A549 (cell line): ENCODE results near the gene DCAF10. TPM values are rescaled to one million over a fixed set of nuclear protein-coding genes. Genes with fewer than 3 reads are reported as not detected.

Source experiments
- BCL3 ChIP-seq: fragments of >200 bp; sonication (Bioruptor Twin); formaldehyde crosslinking; IDR thresholded peaks from 3 replicates; pipeline ENCODE4 v1.6.1; 2016
- BHLHE40 ChIP-seq: IDR thresholded peaks from 2 replicates; pipeline ENCODE4 v1.6.1; 2012; ENCODE audit warnings: low read depth, low read length, inconsistent platforms
- CEBPB ChIP-seq, 2 experiments: fragments of >200 bp in 1 of 2; sonication (Bioruptor Twin) in 1 of 2; formaldehyde crosslinking in 1 of 2; IDR thresholded peaks; 2 replicates each; pipeline ENCODE4 v1.6.1; 2012 to 2016
- CTCF ChIP-seq: fragments of >200 bp; sonication (Bioruptor Twin); formaldehyde crosslinking; IDR thresholded peaks from 3 replicates; pipeline ENCODE4 v1.5.1; 2016
- E2F6 ChIP-seq: IDR thresholded peaks from 2 replicates; pipeline ENCODE4 v1.6.1; 2012; ENCODE audit warnings: low read depth, borderline replicate concordance
- EHMT2 ChIP-seq: fragments of 200-600 bp; sonication (generic); IDR thresholded peaks from 2 replicates; pipeline ENCODE4 v1.6.1; 2016; ENCODE audit warnings: antibody characterized with exemption, low read depth, mild to moderate bottlenecking, moderate library complexity
- FOSL2 ChIP-seq, 2 experiments: fragments of 450-650 bp in 1 of 2; fragments of >200 bp in 1 of 2; sonication (Bioruptor Twin) in 1 of 2; formaldehyde crosslinking; IDR thresholded peaks; 2 replicates each; pipeline versions ENCODE4 v1.5.0 to v1.6.1; 2016 to 2020; ENCODE audit warnings: mild to moderate bottlenecking in 1 of 2, moderate library complexity in 1 of 2
- GATA3 ChIP-seq: IDR thresholded peaks from 2 replicates; pipeline ENCODE4 v1.6.1; 2012; ENCODE audit warnings: borderline replicate concordance
- HMGXB4 ChIP-seq: fragments of 250-450 bp; sonication (Bioruptor Pico); IDR thresholded peaks from 2 replicates; pipeline ENCODE4 v1.5.0; 2021; ENCODE audit warnings: mild to moderate bottlenecking, moderate library complexity, borderline replicate concordance
- HOXA7 ChIP-seq: fragments of 250-450 bp; sonication (Bioruptor Pico); IDR thresholded peaks from 2 replicates; pipeline ENCODE4 v1.5.0; 2020; ENCODE audit warnings: mild to moderate bottlenecking, moderate library complexity
- HOXB13 ChIP-seq: fragments of 250-450 bp; sonication (Bioruptor Pico); IDR thresholded peaks from 2 replicates; pipeline ENCODE4 v1.5.0; 2020; ENCODE audit warnings: low read depth, mild to moderate bottlenecking, moderate library complexity
- KDM5A ChIP-seq: fragments of 200-600 bp; sonication (generic); IDR thresholded peaks from 2 replicates; pipeline ENCODE4 v1.6.1; 2016; ENCODE audit warnings: antibody characterized with exemption, mild to moderate bottlenecking
- MAX ChIP-seq: IDR thresholded peaks from 2 replicates; pipeline ENCODE4 v1.6.1; 2012
- MYC ChIP-seq: IDR thresholded peaks from 2 replicates; pipeline ENCODE4 v1.6.1; 2012; ENCODE audit warnings: mild to moderate bottlenecking, inconsistent platforms, low read length, improper control_type of control experiment, borderline replicate concordance
- PBX3 ChIP-seq: IDR thresholded peaks from 2 replicates; pipeline ENCODE4 v1.6.1; 2012
- POLR2A ChIP-seq: IDR thresholded peaks from 2 replicates; pipeline ENCODE4 v1.6.1; 2012; ENCODE audit warnings: mild to moderate bottlenecking, low read length
- POLR2AphosphoS2 ChIP-seq: conservative IDR thresholded peaks from 2 replicates; pipeline ENCODE4 v1.6.1; 2012; ENCODE audit warnings: low read length, improper control_type of control experiment, inconsistent platforms
- RAD21 ChIP-seq, 2 experiments: fragments of >200 bp in 1 of 2; sonication (Bioruptor Twin) in 1 of 2; formaldehyde crosslinking in 1 of 2; IDR thresholded peaks in 1 of 2; conservative IDR thresholded peaks in 1 of 2; 2 replicates in 1 of 2; 3 replicates in 1 of 2; pipeline ENCODE4 v1.6.1; 2012 to 2018; ENCODE audit warnings: inconsistent platforms in 1 of 2
- RARB ChIP-seq: fragments of 250-450 bp; sonication (Bioruptor Pico); IDR thresholded peaks from 2 replicates; pipeline ENCODE4 v1.8.0; 2021; ENCODE audit warnings: mild to moderate bottlenecking, moderate library complexity
- RFX5 ChIP-seq: fragments of 450-650 bp; IDR thresholded peaks from 2 replicates; pipeline ENCODE4 v1.7.1; 2014; ENCODE audit warnings: antibody characterized with exemption, mild to moderate bottlenecking, moderate library complexity
- RNF2 ChIP-seq: fragments of 200-600 bp; sonication (generic); IDR thresholded peaks from 2 replicates; pipeline ENCODE4 v1.6.1; 2016; ENCODE audit warnings: low read depth, mild to moderate bottlenecking, antibody characterized with exemption, moderate library complexity, borderline replicate concordance
- SMC3 ChIP-seq: fragments of >200 bp; sonication (Bioruptor Twin); formaldehyde crosslinking; IDR thresholded peaks from 3 replicates; pipeline ENCODE4 v1.6.1; 2018; ENCODE audit warnings: inconsistent platforms
- SREBF2 ChIP-seq: fragments of 450-650 bp; IDR thresholded peaks from 2 replicates; pipeline ENCODE4 v1.6.1; 2014; ENCODE audit warnings: mild to moderate bottlenecking, moderate library complexity
- TP53 ChIP-seq: fragments of 250-450 bp; sonication (Bioruptor Pico); IDR thresholded peaks from 2 replicates; pipeline ENCODE4 v1.5.0; 2021; ENCODE audit warnings: mild to moderate bottlenecking, moderate library complexity
- USF2 ChIP-seq: fragments of 450-650 bp; IDR thresholded peaks from 2 replicates; pipeline ENCODE4 v1.6.1; 2014; ENCODE audit warnings: antibody characterized with exemption
- ZC3H11A ChIP-seq: fragments of 450-650 bp; IDR thresholded peaks from 2 replicates; pipeline ENCODE4 v1.6.1; 2014; ENCODE audit warnings: antibody characterized with exemption, mild to moderate bottlenecking
- polyA plus RNA-seq, 4 experiments: library from polyadenylated mRNA; depleted of rRNA in 3 of 4; stranded (reverse); fragments of >200 nt; fragmentation: RNase III in 1 of 4; extraction: RNeasy Plus Mini Kit Qiagen cat#74134 plus additional on column Dnase treatment in 1 of 4; gene quantifications; 2 replicates in 3 of 4; 3 replicates in 1 of 4; pipeline ENCODE4 v1.2.3, GENCODE V29; 2011 to 2017

Gene DCAF10
- polyA plus RNA-seq, 2 of the 4 experiments (the other 2 are of a cell fraction): 11.5 to 25.8 TPM

- no peak for TF ChIP-seq RNF2
- TF ChIP-seq HOXA7 (CRISPR knock-in tag): no peak
- TF ChIP-seq GATA3: peak; percentile 36; the same call in 1 of the 2 replicates
- TF ChIP-seq TP53: no peak
- TF ChIP-seq POLR2A: peak; percentile 64
- TF ChIP-seq HMGXB4 (CRISPR knock-in tag): peak; percentile 85; the same call in 1 of the 2 replicates
- TF ChIP-seq E2F6: peak; percentile 80
- peak; percentile 88 for TF ChIP-seq SMC3
- TF ChIP-seq MAX: peak; percentile 96
- peak; percentile 71 for TF ChIP-seq PBX3
- TF ChIP-seq HOXB13: no peak
- no peak for TF ChIP-seq FOSL2 (IDR thresholded peaks at IDR 0.05)
- TF ChIP-seq FOSL2 (CRISPR knock-in tag; IDR thresholded peaks at IDR 0.05): peak; percentile 38; the same call in 1 of the 2 replicates
- TF ChIP-seq KDM5A: peak; percentile 65
- TF ChIP-seq CEBPB (IDR thresholded peaks at IDR 0.05): peak in 1 of 2 experiments; percentile 19; a peak in 1 of 4 replicates
- TF ChIP-seq CTCF: peak; percentile 96
- TF ChIP-seq SREBF2: no peak
- TF ChIP-seq BCL3: peak; percentile 73; the same call in 2 of the 3 replicates
- TF ChIP-seq EHMT2: no peak
- TF ChIP-seq RARB (CRISPR knock-in tag): no peak
- TF ChIP-seq RAD21 (conservative IDR thresholded peaks at IDR 0.05 in 1 of 2, IDR thresholded peaks at IDR 0.05 in 1 of 2): peak; percentile 79 to 87
- TF ChIP-seq POLR2AphosphoS2: no peak; the same call in 1 of the 2 replicates
- peak; percentile 92 for TF ChIP-seq USF2
- peak; percentile 65 for TF ChIP-seq BHLHE40
- no peak for TF ChIP-seq ZC3H11A
- no peak for TF ChIP-seq RFX5
- peak; percentile 94 for TF ChIP-seq MYC
These were observed 103.2 kb downstream of the DCAF10 start, which contains the start of gene SLC25A51 (continued) for GRCh38 chr9:37903647-37904444.
